WERI-Rb-1 (cell line): Measurements from ENCODE around the gene TEC.
"Not testable (repeated sequence)": the region's sequence is repeated elsewhere in the genome, so short reads cannot be mapped to it uniquely, and the experiment has no call there.

ENCODE experiments used
- DNase-seq: peaks from one replicate; pipeline ENCODE4 v3.0.0-alpha.2; 2020
- H3K27ac ChIP-seq: fragments of 250-450 bp; sonication (Bioruptor Pico); 2 replicates; pipeline ENCODE4 v1.5.1; 2020; ENCODE audit warnings: mild to moderate bottlenecking, moderate library complexity
- H3K27me3 ChIP-seq: fragments of 250-450 bp; sonication (Bioruptor Pico); 2 replicates; pipeline ENCODE4 v1.5.1; 2021; ENCODE audit warnings: mild to moderate bottlenecking, low read depth, moderate library complexity; ENCODE audit not compliant: insufficient read depth, severe bottlenecking
- H3K36me3 ChIP-seq: fragments of 250-450 bp; sonication (Bioruptor Pico); 2 replicates; pipeline ENCODE4 v1.5.1; 2020; ENCODE audit warnings: mild to moderate bottlenecking, moderate library complexity
- H3K4me3 ChIP-seq: 2 replicates; pipeline ENCODE4 v1.5.1; 2011; ENCODE audit warnings: low read depth, mild to moderate bottlenecking, control low read depth, low read length
- H3K9me3 ChIP-seq: fragments of 250-450 bp; sonication (Bioruptor Pico); 2 replicates; pipeline ENCODE4 v1.5.1; 2021; ENCODE audit warnings: mild to moderate bottlenecking, moderate library complexity; ENCODE audit not compliant: severe bottlenecking
- TF ChIP-seq, protein P1 (sequence below): IDR thresholded peaks from 2 replicates; pipeline ENCODE4 v1.5.1; 2011; ENCODE audit warnings: low read depth, mild to moderate bottlenecking, control low read depth, inconsistent platforms, low read length

TEC gene

DNA sequence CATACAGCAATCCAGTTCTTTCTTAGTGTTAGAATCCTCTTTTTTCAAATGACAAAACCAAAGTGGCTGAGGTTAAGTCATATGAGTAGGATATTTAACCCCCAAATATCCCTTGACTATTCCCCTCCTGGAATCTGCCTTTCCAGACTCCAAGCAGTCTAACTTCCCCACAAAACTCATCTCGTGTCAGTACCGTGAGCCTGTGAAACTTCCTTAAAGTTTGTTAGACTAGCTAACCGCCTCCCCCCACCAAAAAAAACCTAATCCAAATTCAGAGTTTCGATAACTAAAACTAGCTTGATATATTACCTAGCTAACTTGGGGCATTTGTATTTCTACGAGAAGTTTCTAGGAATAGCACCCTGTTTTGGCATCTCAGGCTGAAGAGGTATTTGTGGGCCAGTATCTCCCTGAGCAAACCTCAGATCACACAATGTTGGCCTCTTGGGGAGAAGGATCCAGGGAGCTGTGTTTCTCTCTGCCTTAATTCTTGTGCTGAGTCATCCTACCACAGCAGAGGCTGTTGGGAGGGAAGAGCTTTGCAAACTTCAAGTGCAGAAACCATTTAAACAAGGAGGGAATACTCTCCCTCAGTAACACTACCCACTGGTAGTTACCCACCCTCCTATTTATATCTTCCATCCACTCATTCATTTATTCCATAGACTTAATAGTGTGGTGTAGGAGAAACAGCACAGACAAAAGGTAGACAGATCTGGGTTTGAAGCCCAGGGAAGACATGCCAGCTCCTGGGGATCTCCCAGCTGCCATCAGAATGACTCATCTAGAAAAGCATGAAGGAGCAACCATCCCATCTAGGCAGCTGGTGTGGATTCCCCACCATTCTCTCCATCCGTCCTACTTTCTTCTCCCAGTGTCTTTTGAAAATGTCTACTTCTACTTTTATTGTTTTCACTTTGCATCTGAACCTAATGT, 96.3 kb downstream of the TEC start:
- Histone ChIP-seq H3K27me3 (no peaks in the 10 kb centered on the region), H3K36me3 (no peaks in the 10 kb centered on the region; the same call in none of the 2 replicates), H3K4me3 (no peak overlapping the region), H3K27ac (no peak overlapping the region), H3K9me3 (peaks cover 6% of the 10 kb centered on the region)
- no peak for DNase-seq
- TF ChIP-seq, protein P1, sequence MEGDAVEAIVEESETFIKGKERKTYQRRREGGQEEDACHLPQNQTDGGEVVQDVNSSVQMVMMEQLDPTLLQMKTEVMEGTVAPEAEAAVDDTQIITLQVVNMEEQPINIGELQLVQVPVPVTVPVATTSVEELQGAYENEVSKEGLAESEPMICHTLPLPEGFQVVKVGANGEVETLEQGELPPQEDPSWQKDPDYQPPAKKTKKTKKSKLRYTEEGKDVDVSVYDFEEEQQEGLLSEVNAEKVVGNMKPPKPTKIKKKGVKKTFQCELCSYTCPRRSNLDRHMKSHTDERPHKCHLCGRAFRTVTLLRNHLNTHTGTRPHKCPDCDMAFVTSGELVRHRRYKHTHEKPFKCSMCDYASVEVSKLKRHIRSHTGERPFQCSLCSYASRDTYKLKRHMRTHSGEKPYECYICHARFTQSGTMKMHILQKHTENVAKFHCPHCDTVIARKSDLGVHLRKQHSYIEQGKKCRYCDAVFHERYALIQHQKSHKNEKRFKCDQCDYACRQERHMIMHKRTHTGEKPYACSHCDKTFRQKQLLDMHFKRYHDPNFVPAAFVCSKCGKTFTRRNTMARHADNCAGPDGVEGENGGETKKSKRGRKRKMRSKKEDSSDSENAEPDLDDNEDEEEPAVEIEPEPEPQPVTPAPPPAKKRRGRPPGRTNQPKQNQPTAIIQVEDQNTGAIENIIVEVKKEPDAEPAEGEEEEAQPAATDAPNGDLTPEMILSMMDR, result no peak

DNA sequence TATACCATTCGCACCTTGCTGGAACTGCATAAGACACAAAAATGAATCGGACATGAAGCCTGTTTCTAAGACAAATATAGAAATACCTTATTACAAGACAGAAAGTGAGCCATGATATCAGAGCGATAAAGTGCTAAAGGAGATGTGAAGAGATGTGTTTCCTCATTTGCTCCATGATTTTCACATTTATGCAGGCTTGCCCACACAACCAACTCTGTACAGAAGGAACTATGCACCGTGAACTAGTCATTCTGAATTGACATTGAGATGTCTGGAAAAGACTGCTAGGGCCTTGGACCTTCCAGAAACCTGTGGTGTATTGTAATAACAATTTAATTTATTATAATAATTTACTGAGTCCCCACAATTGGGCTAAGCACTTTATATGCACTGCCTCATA, 97.0 kb downstream of the TEC start:
- H3K4me3 ChIP-seq, result no peak overlapping the region
- peaks cover 2% of the 10 kb centered on the region for H3K36me3 ChIP-seq
- TF ChIP-seq, protein P1, result no peak
- no peaks in the 10 kb centered on the region for H3K27me3 ChIP-seq
- no peak for DNase-seq
- no peak overlapping the region for H3K27ac ChIP-seq
- peaks cover 2% of the 10 kb centered on the region for H3K9me3 ChIP-seq

DNA sequence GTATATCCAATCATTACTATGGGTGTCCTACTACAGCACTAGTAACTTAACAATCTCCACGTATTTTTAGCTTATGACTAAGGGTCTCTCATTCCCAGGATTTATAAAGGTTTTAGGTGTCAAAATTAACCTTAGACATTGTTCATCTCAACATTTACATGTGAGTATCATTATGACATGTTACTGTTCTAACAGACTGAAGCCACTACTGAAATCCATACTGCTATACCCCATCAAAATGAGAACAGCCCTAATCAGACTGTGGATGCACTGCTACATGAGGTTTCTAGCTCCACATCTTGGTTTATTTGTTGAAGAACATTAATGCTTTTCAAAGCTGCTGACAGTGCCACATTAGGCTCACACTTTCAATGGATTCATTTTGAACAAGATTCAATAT, 100.0 kb downstream of the TEC start:
- H3K36me3 ChIP-seq, result peaks cover 11% of the 10 kb centered on the region
- TF ChIP-seq, protein P1, result no peak

DNA sequence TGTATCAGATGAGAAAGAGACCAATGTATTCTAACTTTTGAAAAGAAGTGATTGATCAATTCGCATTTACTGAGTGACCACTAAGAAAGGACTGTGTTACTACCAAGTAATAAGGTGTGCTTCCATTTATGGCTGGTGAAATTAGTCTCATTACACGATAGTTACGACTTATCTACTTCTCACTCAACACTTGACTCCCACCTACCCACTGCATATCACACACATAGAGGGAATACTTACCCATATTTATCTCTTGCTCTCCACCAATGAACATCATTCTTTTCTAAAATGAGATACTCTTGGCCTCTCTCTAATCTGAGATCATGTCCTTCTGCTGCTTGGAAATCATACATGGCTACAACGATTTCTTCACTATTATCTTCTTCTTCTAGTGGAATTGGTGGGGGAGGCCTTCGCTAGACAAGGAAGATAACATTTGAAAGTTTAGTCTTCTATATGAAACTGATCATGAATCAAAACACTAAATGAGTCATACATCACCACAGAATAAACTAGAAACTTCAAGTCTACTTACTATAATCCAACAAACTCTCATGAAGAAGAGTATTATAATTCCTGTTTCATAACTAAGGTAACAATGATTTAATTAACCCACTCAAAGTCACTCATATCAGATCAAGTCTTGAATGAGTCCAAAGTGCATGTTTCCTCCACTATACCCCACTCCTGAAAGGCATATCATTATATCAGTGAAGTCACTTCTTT, 101.9 kb downstream of the TEC start:
- no peak for DNase-seq

More for the DNA sequence above, 100.0 kb downstream of the TEC start:
- Histone ChIP-seq H3K27me3 (no peaks in the 10 kb centered on the region), H3K27ac (no peak overlapping the region), H3K9me3 (no peaks in the 10 kb centered on the region), H3K4me3 (no peak overlapping the region)
- no peak for DNase-seq

DNA sequence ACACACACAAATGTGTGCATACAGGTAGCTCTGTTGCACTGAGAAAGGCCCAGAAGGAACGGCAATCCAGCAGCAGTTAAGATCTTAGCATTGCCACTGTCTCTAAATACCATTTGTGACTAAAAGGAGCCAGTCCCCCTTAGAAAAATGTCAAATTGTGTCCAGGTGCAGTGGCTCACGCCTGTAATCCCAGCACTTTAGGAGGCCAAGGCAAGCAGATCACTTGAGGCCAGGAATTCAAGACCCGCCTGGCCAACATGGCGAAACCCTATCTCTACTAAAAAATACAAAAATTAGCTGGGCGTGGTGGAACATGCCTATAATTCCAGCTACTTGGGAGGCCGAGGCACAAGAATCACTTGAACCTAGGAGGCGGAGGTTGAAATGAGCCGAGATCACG, 105.1 kb downstream of the TEC start:
- not testable (repeated sequence) for DNase-seq, H3K27ac ChIP-seq, H3K9me3 ChIP-seq, H3K4me3 ChIP-seq, H3K27me3 ChIP-seq
- H3K36me3 ChIP-seq, result peaks cover 11% of the 10 kb centered on the region

More for the DNA sequence above, 101.9 kb downstream of the TEC start:
- no peak overlapping the region for H3K27ac ChIP-seq
- peaks cover 11% of the 10 kb centered on the region for H3K36me3 ChIP-seq
- H3K27me3 ChIP-seq, result no peaks in the 10 kb centered on the region
- no peaks in the 10 kb centered on the region for H3K9me3 ChIP-seq
- H3K4me3 ChIP-seq, result no peak overlapping the region
- TF ChIP-seq, protein P1, result no peak

DNA sequence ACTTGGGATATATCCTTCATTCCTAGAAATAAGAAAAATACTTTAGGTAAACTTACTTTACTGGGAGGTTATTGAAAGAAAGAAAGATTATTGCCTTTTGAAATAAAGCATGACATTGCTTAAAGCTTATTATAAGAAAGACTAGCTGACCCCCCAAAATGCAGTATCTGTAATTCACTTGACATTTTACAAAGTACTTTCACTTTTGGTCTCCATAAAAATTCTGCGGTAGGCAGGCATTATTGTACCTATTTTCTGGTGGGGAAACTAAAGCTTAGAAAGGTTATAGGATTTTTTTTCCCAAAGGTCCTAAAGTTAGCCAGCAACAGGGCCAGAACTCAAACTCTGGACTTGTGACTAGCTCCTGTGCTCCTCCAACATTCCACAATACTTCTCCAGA, 105.9 kb downstream of the TEC start:
- no peak for DNase-seq
- Histone ChIP-seq H3K36me3 (peaks cover 11% of the 10 kb centered on the region), H3K27ac (no peak overlapping the region), H3K4me3 (no peak overlapping the region), H3K27me3 (no peaks in the 10 kb centered on the region), H3K9me3 (no peaks in the 10 kb centered on the region)
- TF ChIP-seq, protein P1, result no peak
